Measurements from ENCODE around the gene ZNF292.
A peak's percentile ranks its signal among the peaks of the same experiment; 100 is the strongest.
"Not testable (repeated sequence)": the region's sequence is repeated elsewhere in the genome, so short reads cannot be mapped to it uniquely, and the experiment has no call there.

ZNF292 gene

DNA sequence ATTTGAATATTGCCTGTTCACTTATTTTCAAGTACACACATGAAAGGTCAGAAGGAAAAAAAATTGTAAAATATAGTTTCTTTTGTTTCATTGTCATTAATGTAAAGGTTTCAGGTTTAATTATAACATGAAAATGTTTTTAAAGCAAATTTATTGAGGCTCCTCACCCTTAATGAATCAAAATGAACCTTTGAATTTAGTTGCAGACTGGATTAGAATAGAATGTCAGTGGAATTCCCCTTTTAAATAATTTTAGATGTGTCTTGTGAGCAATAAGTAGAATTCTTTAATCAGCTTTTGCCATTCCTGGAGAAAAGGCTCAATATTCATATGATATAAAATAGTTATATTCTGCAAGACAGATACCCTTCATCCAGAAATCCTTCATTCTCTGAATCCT lies 96.4 kb downstream of the ZNF292 start:
- no peak overlapping the region for H3K4me3 ChIP-seq (ENCODE audit: low read depth, low read length)
- no peak for DNase-seq (ENCODE audit: low read depth)

DNA sequence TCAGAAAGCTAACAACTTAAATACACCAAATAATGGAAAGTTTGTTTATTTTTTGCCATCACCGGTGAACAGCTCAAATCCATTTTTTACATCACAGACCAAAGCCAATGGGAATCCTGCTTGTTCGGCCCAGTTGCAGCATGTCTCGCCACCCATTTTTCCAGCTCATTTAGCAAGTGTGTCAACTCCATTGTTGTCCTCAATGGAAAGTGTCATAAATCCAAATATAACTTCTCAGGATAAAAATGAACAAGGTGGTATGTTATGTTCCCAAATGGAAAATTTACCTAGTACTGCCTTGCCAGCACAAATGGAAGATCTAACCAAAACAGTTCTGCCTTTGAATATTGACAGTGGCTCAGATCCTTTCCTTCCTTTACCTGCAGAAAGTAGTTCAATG lies 101.7 kb downstream of the ZNF292 start:
- no peak for DNase-seq (ENCODE audit: low read depth)
- H3K4me3 ChIP-seq (ENCODE audit: low read depth, low read length) = no peak overlapping the region

GRCh38 chr6:87257565-87257964 lies 102.2 kb downstream of the ZNF292 start:
- no peak for DNase-seq (ENCODE audit: low read depth)
- no peak overlapping the region for H3K4me3 ChIP-seq (ENCODE audit: low read depth, low read length)

DNA sequence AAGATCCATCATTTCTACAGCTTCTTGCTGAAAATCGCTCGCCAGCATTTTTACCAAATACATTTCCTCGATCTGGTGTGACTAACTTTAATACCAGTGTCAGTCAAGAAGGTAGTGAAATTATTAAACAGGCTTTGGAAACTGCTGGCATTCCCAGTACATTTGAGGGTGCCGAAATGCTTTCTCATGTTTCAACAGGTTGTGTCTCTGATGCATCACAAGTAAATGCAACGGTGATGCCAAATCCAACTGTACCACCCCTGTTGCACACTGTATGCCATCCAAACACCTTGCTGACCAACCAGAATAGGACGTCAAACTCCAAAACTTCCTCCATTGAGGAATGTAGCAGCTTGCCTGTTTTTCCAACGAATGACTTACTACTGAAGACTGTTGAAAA lies 102.6 kb downstream of the ZNF292 start:
- H3K4me3 ChIP-seq (ENCODE audit: low read depth, low read length) = no peak overlapping the region
- DNase-seq (ENCODE audit: low read depth) = no peak

- DNase-seq (ENCODE audit: low read depth) = no peak
- no peak overlapping the region for H3K4me3 ChIP-seq (ENCODE audit: low read depth, low read length)
Measured at GRCh38 chr6:87259791-87260190, 104.4 kb downstream of the ZNF292 start.

DNA sequence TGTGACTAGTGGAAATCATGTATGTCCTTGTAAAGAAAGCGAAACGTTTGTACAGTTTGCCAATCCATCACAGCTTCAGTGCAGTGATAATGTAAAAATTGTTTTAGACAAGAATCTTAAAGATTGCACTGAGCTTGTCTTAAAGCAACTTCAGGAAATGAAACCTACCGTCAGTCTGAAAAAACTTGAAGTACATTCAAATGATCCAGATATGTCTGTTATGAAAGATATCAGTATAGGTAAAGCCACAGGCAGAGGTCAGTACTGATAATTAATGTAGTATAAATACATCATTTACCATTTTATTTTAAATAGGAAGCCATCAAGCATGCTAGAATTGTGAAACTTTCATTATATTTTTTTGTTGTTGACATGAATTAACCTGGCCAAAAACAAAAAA lies 106.2 kb downstream of the ZNF292 start:
- no peak overlapping the region for H3K4me3 ChIP-seq (ENCODE audit: low read depth, low read length)
- no peak for DNase-seq (ENCODE audit: low read depth)

GRCh38 chr6:87264481-87264880 lies 109.1 kb downstream of the ZNF292 start:
- no peak for DNase-seq (ENCODE audit: low read depth)
- no peak overlapping the region for H3K4me3 ChIP-seq (ENCODE audit: low read depth, low read length)

DNA sequence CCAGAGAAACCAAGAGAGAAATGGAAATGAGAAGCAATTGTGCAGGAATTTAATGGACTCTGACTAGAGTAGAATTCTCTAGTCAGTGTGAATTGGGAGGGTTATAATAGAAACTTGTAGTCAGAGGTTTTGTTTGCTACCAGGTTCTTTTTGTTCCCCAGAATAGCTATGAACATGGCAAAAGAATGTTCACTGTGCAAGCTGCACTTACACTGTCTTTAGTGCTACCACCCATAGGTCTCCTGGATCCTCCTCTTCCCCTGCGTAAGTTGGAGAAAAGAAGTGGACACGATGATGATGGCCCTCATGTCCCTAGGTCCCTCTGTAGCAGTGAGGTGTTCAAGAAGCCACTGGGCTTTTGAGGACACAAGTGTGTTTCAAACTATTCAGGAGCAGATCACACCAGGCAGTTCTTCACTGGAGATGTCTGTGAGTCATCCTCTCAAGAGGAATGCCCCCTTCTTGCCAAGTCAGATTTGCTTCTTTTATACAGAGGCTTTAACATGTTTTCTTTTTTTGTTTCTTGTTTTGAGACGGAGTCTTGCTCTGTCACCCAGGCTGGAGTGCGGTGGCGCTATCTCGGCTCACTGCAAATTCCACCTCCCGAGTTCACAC lies 119.4 kb downstream of the ZNF292 start:
- no peak overlapping the region for H3K4me3 ChIP-seq (ENCODE audit: low read depth, low read length)
- DNase-seq (ENCODE audit: low read depth) = peak; percentile 45

GRCh38 chr6:87276624-87277023 lies 121.3 kb downstream of the ZNF292 start:
- DNase-seq (ENCODE audit: low read depth) = no peak
- no peak overlapping the region for H3K4me3 ChIP-seq (ENCODE audit: low read depth, low read length)

DNA sequence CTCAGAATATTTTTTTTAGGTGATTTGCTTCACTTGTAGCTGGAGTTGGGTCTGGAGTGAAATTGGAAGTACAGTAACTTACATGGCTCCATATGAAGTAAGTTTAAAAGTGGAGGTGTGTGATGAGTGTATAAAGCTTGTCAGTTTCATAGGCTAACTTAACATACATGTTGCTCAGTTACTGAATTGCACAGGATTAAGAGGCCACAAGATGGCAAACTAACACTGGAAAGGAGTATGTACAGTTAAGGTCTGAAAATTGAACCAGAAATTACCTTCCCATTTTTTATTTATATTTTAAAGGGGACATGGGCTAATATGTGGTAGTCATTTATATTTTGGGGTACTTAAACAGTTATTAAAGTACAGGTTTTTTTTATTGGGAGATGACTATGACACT lies 121.8 kb downstream of the ZNF292 start:
- H3K4me3 ChIP-seq (ENCODE audit: low read depth, low read length) = no peak overlapping the region
- DNase-seq (ENCODE audit: low read depth) = no peak

DNA sequence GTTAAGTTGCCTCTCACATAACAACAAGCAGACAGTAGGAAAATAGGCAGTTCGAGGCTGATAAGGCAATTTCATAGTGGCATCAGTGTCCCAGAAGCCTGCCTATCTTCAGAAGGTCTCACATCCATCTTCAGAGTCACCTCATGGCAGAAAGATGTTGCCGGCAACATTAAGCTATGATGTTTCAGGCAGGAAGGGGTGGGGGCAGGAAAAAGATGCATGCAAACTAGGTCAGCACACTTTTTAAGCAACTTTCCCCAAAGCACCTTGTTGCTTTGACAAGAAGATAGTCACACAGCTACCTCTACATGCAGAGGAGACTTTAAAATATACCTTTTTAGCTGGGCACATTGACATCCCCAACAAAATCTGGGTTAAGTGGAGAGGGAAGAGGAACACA lies 123.8 kb downstream of the ZNF292 start:
- H3K4me3 ChIP-seq (ENCODE audit: low read depth, low read length) = no peak overlapping the region
- DNase-seq (ENCODE audit: low read depth) = no peak

GRCh38 chr6:87281426-87281825 lies 126.1 kb downstream of the ZNF292 start:
- no peak overlapping the region for H3K4me3 ChIP-seq (ENCODE audit: low read depth, low read length)
- no peak for DNase-seq (ENCODE audit: low read depth)

GRCh38 chr6:87282743-87283142 lies 127.4 kb downstream of the ZNF292 start:
- H3K4me3 ChIP-seq (ENCODE audit: low read depth, low read length) = no peak overlapping the region
- peak; percentile 10 for DNase-seq (ENCODE audit: low read depth)

DNA sequence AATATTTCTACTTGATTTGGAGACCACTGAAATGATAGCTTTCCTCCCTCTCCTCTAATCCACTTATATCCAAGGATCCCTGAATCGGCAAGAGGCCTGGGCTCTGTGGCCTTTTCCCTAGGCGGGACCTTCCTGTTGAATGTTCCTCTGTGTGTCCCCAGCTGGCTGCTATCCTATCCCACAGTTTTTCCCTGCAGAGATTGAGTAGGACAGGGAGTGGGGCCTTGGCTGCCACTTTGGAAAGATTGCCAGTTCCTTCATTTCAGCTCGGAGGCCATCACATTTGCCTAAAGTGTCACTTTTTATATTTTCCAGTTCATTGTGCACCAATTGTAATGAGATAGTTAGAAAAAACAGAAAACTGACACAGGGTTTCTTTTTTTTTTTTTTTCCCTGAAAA lies 128.1 kb downstream of the ZNF292 start:
- H3K4me3 ChIP-seq (ENCODE audit: low read depth, low read length) = no peak overlapping the region

GRCh38 chr6:87287251-87287650 lies 131.9 kb downstream of the ZNF292 start:
- DNase-seq (ENCODE audit: low read depth) = no peak

More for the DNA sequence above, 128.1 kb downstream of the ZNF292 start:
- DNase-seq (ENCODE audit: low read depth) = no peak

DNA sequence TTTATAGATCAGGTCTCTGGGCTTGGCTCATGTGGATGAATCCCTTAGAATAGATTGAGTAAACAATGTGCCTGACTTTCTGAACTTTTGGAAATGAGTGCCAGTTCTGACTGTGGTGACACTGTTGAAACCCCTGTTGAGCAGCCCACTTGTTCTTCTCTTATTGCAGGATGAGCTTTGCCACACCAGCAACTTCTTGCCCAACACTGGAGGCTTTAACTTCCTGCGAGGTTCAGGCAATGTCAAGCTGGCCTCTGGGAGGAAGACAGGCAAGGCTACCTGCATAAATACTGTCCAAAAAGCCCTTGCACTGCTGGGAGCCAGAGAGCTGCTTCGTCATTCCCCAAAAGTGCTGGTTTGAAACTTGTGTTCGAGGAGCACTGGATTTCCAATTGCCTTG lies 134.2 kb downstream of the ZNF292 start:
- no peak for DNase-seq (ENCODE audit: low read depth)
- H3K4me3 ChIP-seq (ENCODE audit: low read depth, low read length) = no peak overlapping the region

More at GRCh38 chr6:87287251-87287650, 131.9 kb downstream of the ZNF292 start:
- no peak overlapping the region for H3K4me3 ChIP-seq (ENCODE audit: low read depth, low read length)

DNA sequence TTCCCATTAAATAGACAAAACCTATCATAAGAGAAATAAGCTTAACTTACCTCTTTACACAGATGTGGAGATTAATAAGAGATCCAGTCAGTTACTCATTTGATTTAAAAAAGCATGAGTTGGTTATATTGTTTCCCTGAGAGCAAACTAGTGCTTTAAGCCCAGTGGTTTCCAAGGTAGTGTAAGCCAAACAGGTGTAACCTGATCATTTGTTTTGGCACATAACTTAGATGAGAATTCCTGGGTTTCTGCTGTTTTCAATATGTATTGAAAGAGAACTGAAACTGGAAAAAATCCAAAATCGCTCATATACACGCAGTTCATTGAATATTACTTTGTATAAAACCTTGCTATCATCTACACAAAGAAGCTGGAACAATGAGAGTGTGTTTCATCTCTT lies 136.5 kb downstream of the ZNF292 start:
- no peak for DNase-seq (ENCODE audit: low read depth)
- H3K4me3 ChIP-seq (ENCODE audit: low read depth, low read length) = no peak overlapping the region

- no peak for DNase-seq (ENCODE audit: low read depth)
- H3K4me3 ChIP-seq (ENCODE audit: low read depth, low read length) = no peak overlapping the region
Measured at GRCh38 chr6:87293526-87293925, 138.2 kb downstream of the ZNF292 start.

DNA sequence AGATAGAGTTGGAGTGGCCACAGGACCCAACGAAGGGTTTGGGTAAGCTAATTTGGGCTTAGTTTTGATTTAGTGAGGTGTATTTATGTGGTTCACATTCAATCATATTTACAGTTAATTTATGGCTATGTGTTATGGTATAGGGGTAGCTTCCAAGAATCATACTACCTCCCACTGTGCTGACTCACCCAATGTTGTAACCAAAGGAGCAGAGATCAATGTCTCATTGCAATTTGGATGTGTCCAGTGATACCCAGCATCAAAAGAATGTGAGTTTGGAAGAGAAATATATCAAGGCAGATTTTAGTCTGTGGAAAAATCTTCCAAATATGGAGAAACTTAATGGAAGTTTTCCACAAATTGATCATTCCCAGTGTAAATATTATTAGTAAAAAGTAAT lies 141.8 kb downstream of the ZNF292 start:
- DNase-seq (ENCODE audit: low read depth) = peak; percentile 48
- no peak overlapping the region for H3K4me3 ChIP-seq (ENCODE audit: low read depth, low read length)

DNA sequence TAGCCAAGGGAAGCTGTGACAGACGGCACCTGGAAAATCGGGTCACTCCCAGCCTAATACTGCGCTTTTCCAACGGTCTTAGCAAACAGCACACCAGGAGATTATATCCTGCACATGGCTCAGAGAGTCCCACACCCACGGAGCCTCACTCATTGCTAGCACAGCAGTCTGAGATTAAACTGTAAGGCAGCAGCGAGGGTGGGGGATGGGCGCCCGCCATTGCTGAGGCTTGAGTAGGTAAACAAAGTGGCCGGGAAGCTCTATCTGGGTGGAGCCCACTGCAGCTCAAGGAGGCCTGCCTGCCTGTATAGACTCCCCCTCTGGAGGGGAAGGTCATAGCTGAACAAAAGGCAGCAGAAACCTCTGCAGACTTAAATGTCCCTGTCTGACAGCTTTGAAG lies 145.9 kb downstream of the ZNF292 start:
- DNase-seq (ENCODE audit: low read depth) = not testable (repeated sequence)

DNA sequence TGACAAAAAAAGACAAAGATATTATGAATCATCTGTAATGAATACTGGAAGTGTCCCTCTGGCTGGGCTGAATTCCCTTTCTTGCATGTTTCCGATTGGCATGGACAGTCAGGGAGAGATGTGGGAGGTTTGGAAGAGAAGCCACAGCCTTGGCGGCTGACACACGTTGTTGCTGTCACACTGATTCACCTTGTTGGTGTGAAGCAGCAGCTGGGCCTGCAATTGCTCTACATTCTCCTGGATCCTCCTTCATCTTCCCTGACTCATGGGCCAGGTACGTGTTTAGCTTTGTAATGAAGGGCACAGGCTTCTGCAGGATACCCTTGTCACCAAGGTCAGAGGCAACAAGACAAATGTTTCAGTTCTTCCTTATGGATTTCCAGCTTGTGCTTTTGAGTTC lies 153.6 kb downstream of the ZNF292 start:
- no peak for DNase-seq (ENCODE audit: low read depth)
- no peak overlapping the region for H3K4me3 ChIP-seq (ENCODE audit: low read depth, low read length)

More for the DNA sequence above, 145.9 kb downstream of the ZNF292 start:
- H3K4me3 ChIP-seq (ENCODE audit: low read depth, low read length) = not testable (repeated sequence)

DNA sequence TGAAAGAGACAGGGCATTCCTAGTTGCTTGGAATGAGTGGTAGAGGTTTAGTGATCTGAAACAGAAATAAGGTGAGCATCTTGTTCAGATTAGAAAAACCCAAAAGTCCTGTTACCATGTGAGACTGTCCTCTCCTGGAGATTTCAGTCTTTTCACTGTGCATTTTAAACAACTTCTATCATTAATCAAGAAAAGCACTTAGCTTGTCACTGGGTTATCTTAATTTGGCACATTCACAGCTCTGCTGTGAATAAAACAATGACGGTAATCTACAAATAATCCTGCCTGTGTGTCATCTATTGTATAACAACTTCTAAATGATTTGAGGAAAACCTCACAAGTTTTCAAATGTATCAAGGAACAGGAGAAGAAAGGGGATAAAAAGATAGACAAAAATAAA lies 157.5 kb downstream of the ZNF292 start:
- no peak for DNase-seq (ENCODE audit: low read depth)
- no peak overlapping the region for H3K4me3 ChIP-seq (ENCODE audit: low read depth, low read length)
